Activated B cell treated with CpG ODN at 0.5 μM for 24 hours (primary cell): ENCODE results near the gene SYK. TPM values are rescaled to one million over a fixed set of nuclear protein-coding genes. Genes with fewer than 3 reads are reported as not detected.

ENCODE experiments used
- ATAC-seq: fragments of 200-7000 bp; cut with Tn5 transposase; one replicate; pipeline ENCODE4 v1.10.0; 2021; ENCODE audit warnings: low read depth, mild to moderate bottlenecking, moderate library complexity
- CTCF ChIA-PET: fragments of 350-600 bp; sonication (Branson Sonifier 250); formaldehyde crosslinking; loops from one replicate; lab custom pipeline; 2021; ENCODE audit warnings: antibody characterized with exemption; lab: Charles Lee
- POLR2A ChIA-PET: fragments of 350-600 bp; sonication (Branson Sonifier 250); formaldehyde crosslinking; loops from one replicate; lab custom pipeline; 2021; ENCODE audit warnings: antibody characterized with exemption; lab: Charles Lee
- DNase-seq: peaks from one replicate; pipeline ENCODE4 v3.0.0; 2022
- H3K27ac Mint-ChIP-seq: one replicate; pipeline ENCODE4 v1.8.0; 2020; ENCODE audit warnings: mixed read lengths
- H3K27me3 Mint-ChIP-seq: one replicate; pipeline ENCODE4 v1.8.0; 2021; ENCODE audit warnings: mixed read lengths
- H3K36me3 Mint-ChIP-seq: one replicate; pipeline ENCODE4 v1.8.0; 2021; ENCODE audit warnings: low read depth, mixed read lengths
- H3K4me1 Mint-ChIP-seq: one replicate; pipeline ENCODE4 v1.8.0; 2021; ENCODE audit warnings: mixed read lengths
- H3K4me3 Mint-ChIP-seq: one replicate; pipeline ENCODE4 v1.8.0; 2020; ENCODE audit warnings: mild to moderate bottlenecking, mixed read lengths
- H3K9me3 Mint-ChIP-seq: one replicate; pipeline ENCODE4 v1.8.0; 2020; ENCODE audit warnings: mixed read lengths
- intact Hi-C: fragments of 100-400 bp; cut with micrococcal nuclease; formaldehyde crosslinking; loops from one replicate; pipeline ENCODE4 v1.15.1; 2024
- total RNA-seq: library from RNA; stranded (reverse); gene quantifications from 2 replicates; pipeline ENCODE4 v1.2.3, GENCODE V29; 2022
- TF ChIP-seq, protein P1 (sequence below): fragments of 200-600 bp; IDR thresholded peaks from one replicate; pipeline ENCODE4 v1.8.0; 2022; ENCODE audit warnings: antibody characterized with exemption, mild to moderate bottlenecking

SYK gene
- total RNA-seq, 1 donor from 2014 or later, result 222 TPM

DNA sequence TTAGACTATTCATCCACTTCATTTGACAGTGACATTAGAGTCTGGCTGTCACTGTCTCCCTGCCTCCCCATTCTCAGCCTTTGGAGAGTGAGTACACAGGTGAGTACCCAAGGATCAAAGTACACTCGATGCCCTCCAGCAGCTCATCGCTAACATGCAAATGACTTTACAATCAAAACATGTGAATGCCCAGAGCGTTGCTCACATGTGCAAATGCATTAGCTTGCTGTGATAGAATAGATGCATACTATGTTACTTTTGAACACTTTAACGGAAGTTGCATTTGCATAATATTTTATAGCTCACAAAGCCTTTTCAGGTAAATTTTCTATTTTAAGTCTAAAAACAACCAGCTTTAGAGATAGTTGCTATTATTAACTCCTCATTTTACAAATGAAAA, 107.6 kb downstream of the SYK start:
- no peak overlapping the region for H3K4me3 Mint-ChIP-seq
- intact Hi-C loops, result no loop called here
- ATAC-seq, result no peak
- POLR2A ChIA-PET, result no interaction called here
- H3K27ac Mint-ChIP-seq, result no peak overlapping the region
- H3K9me3 Mint-ChIP-seq, result no peaks in the 10 kb centered on the region
- peaks cover 47% of the 10 kb centered on the region for H3K4me1 Mint-ChIP-seq
- no peaks in the 10 kb centered on the region for H3K36me3 Mint-ChIP-seq
- DNase-seq, result no peak
- no peaks in the 10 kb centered on the region for H3K27me3 Mint-ChIP-seq
- CTCF ChIA-PET, result no interaction called here
- TF ChIP-seq, protein P1, sequence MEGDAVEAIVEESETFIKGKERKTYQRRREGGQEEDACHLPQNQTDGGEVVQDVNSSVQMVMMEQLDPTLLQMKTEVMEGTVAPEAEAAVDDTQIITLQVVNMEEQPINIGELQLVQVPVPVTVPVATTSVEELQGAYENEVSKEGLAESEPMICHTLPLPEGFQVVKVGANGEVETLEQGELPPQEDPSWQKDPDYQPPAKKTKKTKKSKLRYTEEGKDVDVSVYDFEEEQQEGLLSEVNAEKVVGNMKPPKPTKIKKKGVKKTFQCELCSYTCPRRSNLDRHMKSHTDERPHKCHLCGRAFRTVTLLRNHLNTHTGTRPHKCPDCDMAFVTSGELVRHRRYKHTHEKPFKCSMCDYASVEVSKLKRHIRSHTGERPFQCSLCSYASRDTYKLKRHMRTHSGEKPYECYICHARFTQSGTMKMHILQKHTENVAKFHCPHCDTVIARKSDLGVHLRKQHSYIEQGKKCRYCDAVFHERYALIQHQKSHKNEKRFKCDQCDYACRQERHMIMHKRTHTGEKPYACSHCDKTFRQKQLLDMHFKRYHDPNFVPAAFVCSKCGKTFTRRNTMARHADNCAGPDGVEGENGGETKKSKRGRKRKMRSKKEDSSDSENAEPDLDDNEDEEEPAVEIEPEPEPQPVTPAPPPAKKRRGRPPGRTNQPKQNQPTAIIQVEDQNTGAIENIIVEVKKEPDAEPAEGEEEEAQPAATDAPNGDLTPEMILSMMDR, result no peak

DNA sequence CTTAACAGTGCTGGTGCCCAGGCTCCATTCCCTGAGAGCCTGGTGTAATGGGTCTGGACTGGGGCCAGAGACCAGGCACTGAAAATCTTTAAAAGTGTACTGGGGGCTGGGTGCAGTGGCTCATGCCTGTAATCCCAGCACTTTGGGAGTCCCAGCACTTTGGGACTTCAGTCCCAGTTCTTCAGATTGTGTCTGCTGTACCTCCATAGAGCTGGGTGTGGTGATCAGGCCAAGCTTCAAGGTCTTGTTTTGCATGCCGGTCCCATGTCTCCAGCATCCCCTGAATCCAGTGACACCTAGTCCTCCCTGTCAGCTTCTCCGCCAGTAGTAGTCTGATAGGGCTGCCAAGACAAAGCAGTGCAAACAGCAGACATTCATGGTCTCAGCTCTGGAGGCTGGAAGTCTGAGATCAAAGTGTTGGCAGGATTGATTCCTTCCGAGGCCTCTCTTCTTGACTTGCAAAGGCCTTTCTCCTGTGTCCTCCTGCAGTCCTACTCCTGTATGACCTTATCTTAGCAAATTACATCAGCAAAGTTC, 108.2 kb downstream of the SYK start:
- no peak for DNase-seq
- Mint-ChIP-seq H3K27me3 (no peaks in the 10 kb centered on the region), H3K4me1 (peaks cover 45% of the 10 kb centered on the region), H3K9me3 (no peaks in the 10 kb centered on the region), H3K27ac (no peak overlapping the region), H3K4me3 (peak overlapping the region; percentile 15), H3K36me3 (no peaks in the 10 kb centered on the region)
- ATAC-seq, result no peak
- TF ChIP-seq, protein P1, result no peak
- intact Hi-C loops, result loop anchor here (10.0 kb wide), 1 partner anchor 1725 kb away; no protein-coding TSS in a partner anchor
- POLR2A ChIA-PET, result no interaction called here
- CTCF ChIA-PET, result no interaction called here

DNA sequence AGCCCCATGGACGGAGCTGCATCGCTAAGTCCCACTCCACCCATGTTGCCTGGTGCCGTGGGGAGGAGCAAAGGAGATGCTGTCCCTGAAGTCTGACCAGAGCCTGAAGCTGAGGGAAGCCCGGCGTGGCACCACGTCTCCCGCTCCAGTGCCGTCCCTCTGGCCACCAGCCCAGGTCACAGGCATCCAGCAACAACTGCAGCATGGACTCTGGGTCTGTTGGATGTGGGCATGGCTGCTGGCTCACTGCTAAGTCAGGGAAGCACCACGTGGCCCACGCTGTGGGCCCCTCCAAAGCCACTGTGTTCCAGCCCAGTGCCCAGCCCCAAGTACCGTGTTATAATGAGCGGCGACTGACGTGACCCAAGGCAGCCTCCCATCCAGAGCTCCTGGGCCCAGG, 112.6 kb downstream of the SYK start:
- ATAC-seq (no peak), DNase-seq (no peak)
- Mint-ChIP-seq H3K4me1 (peaks cover 29% of the 10 kb centered on the region), H3K27ac (no peak overlapping the region), H3K36me3 (no peaks in the 10 kb centered on the region), H3K9me3 (no peaks in the 10 kb centered on the region), H3K27me3 (no peaks in the 10 kb centered on the region), H3K4me3 (no peak overlapping the region)
- TF ChIP-seq, protein P1, result no peak
- CTCF ChIA-PET, result interaction anchor here (0.6 to 5.6 kb wide), 22 partner anchors 8 to 1877 kb away, joined by 3 to 154 read pairs (median 4); partner anchors contain the start of genes NFIL3 and ROR2
- intact Hi-C loops, result loop anchor here (2.0 to 10.0 kb wide), 2 partner anchors 821 to 1721 kb away; no protein-coding TSS in a partner anchor
- POLR2A ChIA-PET, result interaction anchor here (1.4 to 1.5 kb wide), 2 partner anchors 509 to 512 kb away, joined by 4 to 9 read pairs; partner anchors contain the start of gene NFIL3

DNA sequence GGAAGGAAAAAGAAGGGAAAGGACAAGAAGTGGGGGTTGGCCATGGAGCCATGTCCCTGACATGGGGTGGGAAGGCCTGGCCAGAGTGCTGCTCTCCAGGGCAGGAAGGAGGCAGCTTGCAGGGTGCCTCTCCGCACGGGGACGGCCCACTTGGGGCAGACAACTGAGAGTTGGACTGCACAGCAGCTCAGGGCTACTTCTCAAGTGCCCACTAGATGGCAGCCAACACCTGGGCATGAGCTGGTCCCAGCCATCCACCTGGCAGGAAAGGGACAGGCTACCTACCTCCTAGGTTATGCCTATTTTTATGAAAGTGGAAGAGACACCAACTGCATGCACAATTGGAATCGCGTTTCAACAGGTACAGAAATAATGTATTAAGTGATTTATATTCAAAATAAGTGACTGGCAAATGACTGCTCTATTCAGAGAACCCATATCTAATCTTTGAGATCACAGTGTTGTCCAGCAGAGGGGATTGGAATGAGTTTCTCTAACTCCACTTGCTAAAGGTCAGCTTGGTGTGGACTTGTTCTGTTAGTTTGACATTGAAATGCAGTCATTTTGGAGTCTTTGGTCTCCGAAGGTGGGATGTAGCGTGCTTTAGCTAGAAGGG, 113.4 kb downstream of the SYK start:
- Mint-ChIP-seq H3K36me3 (no peaks in the 10 kb centered on the region), H3K4me3 (no peak overlapping the region), H3K4me1 (peaks cover 21% of the 10 kb centered on the region), H3K9me3 (no peaks in the 10 kb centered on the region), H3K27me3 (no peaks in the 10 kb centered on the region), H3K27ac (no peak overlapping the region)
- intact Hi-C loops, result loop anchor here (1.0 to 10.0 kb wide), 7 partner anchors 119 to 1720 kb away; no protein-coding TSS in a partner anchor
- POLR2A ChIA-PET, result interaction anchor here (0.5 to 1.5 kb wide), 3 partner anchors 397 to 511 kb away, joined by 3 to 9 read pairs (median 4); partner anchors contain the start of gene NFIL3
- CTCF ChIA-PET, result interaction anchor here (0.6 to 5.6 kb wide), 26 partner anchors 9 to 1876 kb away, joined by 3 to 154 read pairs (median 4); partner anchors contain the start of genes AUH, NFIL3 and ROR2
- DNase-seq, result peak; percentile 60
- peak; percentile 98 for ATAC-seq
- TF ChIP-seq, protein P1, result no peak

DNA sequence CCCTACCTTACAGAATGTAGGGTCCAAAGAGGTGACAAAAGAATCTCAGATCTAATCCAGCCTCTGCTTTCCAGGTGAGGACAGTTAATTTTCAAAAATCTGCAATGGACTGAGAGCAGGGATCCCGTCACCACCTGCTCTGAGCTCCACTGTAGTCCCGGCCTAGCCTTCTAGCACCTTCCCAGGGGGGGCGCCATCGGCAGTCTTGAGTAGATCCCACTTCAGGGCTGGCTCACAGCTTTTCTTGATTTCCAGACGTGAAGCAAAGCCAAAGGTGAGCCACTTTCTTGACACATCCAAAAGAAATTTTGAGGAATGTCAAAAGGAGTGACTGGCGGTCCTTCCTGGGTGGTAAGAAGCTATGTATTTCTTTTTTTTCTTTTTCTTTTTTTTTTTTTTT, 114.1 kb downstream of the SYK start:
- DNase-seq (no peak), ATAC-seq (no peak)
- POLR2A ChIA-PET, result interaction anchor here (0.5 to 1.4 kb wide), 2 partner anchors 396 to 508 kb away, joined by 3 to 4 read pairs; partner anchors contain the start of gene NFIL3
- intact Hi-C loops, result loop anchor here (1.0 to 10.0 kb wide), 7 partner anchors 119 to 1719 kb away; no protein-coding TSS in a partner anchor
- H3K4me3 Mint-ChIP-seq, result no peak overlapping the region
- CTCF ChIA-PET, result interaction anchor here (0.8 to 5.6 kb wide), 19 partner anchors 9 to 1318 kb away, joined by 3 to 154 read pairs (median 4); partner anchors contain the start of gene NFIL3
- peaks cover 14% of the 10 kb centered on the region for H3K4me1 Mint-ChIP-seq
- no peaks in the 10 kb centered on the region for H3K36me3 Mint-ChIP-seq
- TF ChIP-seq, protein P1, result no peak
- H3K27ac Mint-ChIP-seq, result no peak overlapping the region
- no peaks in the 10 kb centered on the region for H3K9me3 Mint-ChIP-seq
- H3K27me3 Mint-ChIP-seq, result no peaks in the 10 kb centered on the region
